CD4-positive, alpha-beta T cell (primary cell): ENCODE measurements around the gene CERS5. TPM values are rescaled to one million over a fixed set of nuclear protein-coding genes. Genes with fewer than 3 reads are reported as not detected.

ENCODE experiments used
- ATAC-seq: fragments of 200-7000 bp; cut with Tn5 transposase; one replicate; pipeline ENCODE4 v1.10.0; 2022; ENCODE audit warnings: mild to moderate bottlenecking; ENCODE audit not compliant: poor library complexity
- CTCF ChIA-PET: fragments of 350-600 bp; sonication (Branson Sonifier 250); formaldehyde crosslinking; loops from one replicate; lab custom pipeline; 2021; ENCODE audit warnings: antibody characterized with exemption, inconsistent platforms; lab: Charles Lee
- POLR2A ChIA-PET: fragments of 350-600 bp; sonication (Branson Sonifier 250); formaldehyde crosslinking; loops from one replicate; lab custom pipeline; 2021; ENCODE audit warnings: antibody characterized with exemption, inconsistent platforms; lab: Charles Lee
- DNase-seq, 14 experiments: peaks; one replicate each; pipeline ENCODE4 v3.0.0-alpha.2; 2013 to 2020; ENCODE audit warnings: mixed read lengths in 2 of 14
- H3K27ac ChIP-seq, 2 donors: one replicate each; pipeline versions ENCODE4 v1.5.1 to v1.7.0; 2013; ENCODE audit warnings: low read length in 2 of 2, low read depth in 1 of 2, mild to moderate bottlenecking in 1 of 2
- H3K27me3 ChIP-seq, 2 experiments: 1 replicate in 1 of 2; 2 replicates in 1 of 2; pipeline versions ENCODE4 v1.6.1 to v1.7.0; 2013; ENCODE audit warnings: low read length in 2 of 2, control low read depth in 1 of 2, mild to moderate bottlenecking in 1 of 2, moderate library complexity in 1 of 2; ENCODE audit not compliant: insufficient read depth in 2 of 2, control insufficient read depth in 1 of 2
- H3K36me3 ChIP-seq: one replicate; pipeline ENCODE4 v1.6.1; 2013; ENCODE audit warnings: low read length, control low read depth; ENCODE audit not compliant: insufficient read depth
- H3K4me1 ChIP-seq: one replicate; pipeline ENCODE4 v1.6.1; 2013; ENCODE audit warnings: low read length, control low read depth; ENCODE audit not compliant: insufficient read depth
- H3K4me3 ChIP-seq: one replicate; pipeline ENCODE4 v1.5.1; 2013; ENCODE audit warnings: mild to moderate bottlenecking, low read length, moderate library complexity
- H3K9me3 ChIP-seq, 2 experiments: 1 replicate in 1 of 2; 2 replicates in 1 of 2; pipeline versions ENCODE4 v1.6.1 to v1.7.0; 2013; ENCODE audit warnings: low read length in 2 of 2, mild to moderate bottlenecking in 2 of 2, control low read depth in 1 of 2, moderate library complexity in 1 of 2; ENCODE audit not compliant: control insufficient read depth in 1 of 2, insufficient read depth in 1 of 2
- H3K27ac Mint-ChIP-seq: one replicate; pipeline ENCODE4 v1.8.0; 2020; ENCODE audit warnings: mixed read lengths
- H3K27me3 Mint-ChIP-seq: one replicate; pipeline ENCODE4 v1.8.0; 2021; ENCODE audit warnings: mixed read lengths
- H3K36me3 Mint-ChIP-seq: one replicate; pipeline ENCODE4 v1.8.0; 2021; ENCODE audit warnings: low read depth, mixed read lengths
- H3K4me1 Mint-ChIP-seq: one replicate; pipeline ENCODE4 v1.8.0; 2021; ENCODE audit warnings: low read depth, mixed read lengths
- H3K4me3 Mint-ChIP-seq: one replicate; pipeline ENCODE4 v1.8.0; 2020; ENCODE audit warnings: mild to moderate bottlenecking, mixed read lengths
- H3K9me3 Mint-ChIP-seq: one replicate; pipeline ENCODE4 v1.8.0; 2020; ENCODE audit warnings: mixed read lengths
- intact Hi-C, 2 experiments: fragments of 100-400 bp; cut with DNase I in 1 of 2; cut with micrococcal nuclease in 1 of 2; formaldehyde crosslinking; loops; one replicate each; pipeline versions ENCODE4 v1.15.1 to v1.9.0; 2023 to 2025; cut with DNase I, micrococcal nuclease
- total RNA-seq, 174 experiments: library from RNA in 2 of 174; stranded (reverse) in 2 of 174; gene quantifications; one replicate each; pipeline ENCODE4 v1.2.3 and lab custom pipeline; 2021 to 2026
- TF ChIP-seq, protein P1 (sequence below): fragments of 200-600 bp; IDR thresholded peaks from one replicate; pipeline ENCODE4 v1.8.0; 2022; ENCODE audit warnings: antibody characterized with exemption, mild to moderate bottlenecking

CERS5 gene
- total RNA-seq, 2 experiments from 2014 or later = 42.3 to 44.5 TPM

DNA sequence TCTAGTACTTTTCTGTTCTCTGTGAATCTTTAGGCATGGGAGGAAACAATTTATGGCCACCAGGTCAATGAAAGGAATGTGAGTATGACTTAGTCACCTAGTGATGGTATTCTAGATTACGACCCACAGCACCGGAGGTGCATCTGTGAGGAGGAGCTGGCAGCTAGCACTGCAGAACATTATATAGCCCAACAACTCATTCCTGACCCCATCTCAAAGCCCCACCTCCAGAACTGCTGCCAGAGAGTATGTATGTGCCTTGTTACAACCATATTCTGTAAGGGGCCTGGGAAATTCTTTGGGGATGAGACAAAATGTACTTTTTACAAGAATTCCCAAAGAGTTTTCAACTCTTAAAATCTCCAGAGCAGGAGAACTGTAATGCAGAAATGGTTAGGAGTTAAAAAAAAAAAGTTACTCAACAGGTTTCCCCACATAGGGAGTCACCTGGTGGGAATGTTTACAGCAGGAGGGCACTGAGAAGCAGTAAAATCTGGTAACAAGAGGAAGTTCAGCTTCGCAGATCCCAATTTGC lies 34.9 kb upstream of the CERS5 start:
- H3K27me3 ChIP-seq = no peaks in the 10 kb centered on the region
- no peaks in the 10 kb centered on the region for H3K9me3 ChIP-seq
- H3K4me3 Mint-ChIP-seq = no peak overlapping the region
- H3K36me3 ChIP-seq = peaks cover 66% of the 10 kb centered on the region
- no peaks in the 10 kb centered on the region for H3K9me3 Mint-ChIP-seq
- DNase-seq = no peak
- no peak overlapping the region for H3K27ac ChIP-seq
- H3K4me3 ChIP-seq = no peak overlapping the region
- intact Hi-C loops = no loop called here
- ChIA-PET CTCF (no interaction called here), POLR2A (no interaction called here)
- H3K36me3 Mint-ChIP-seq = peaks cover 83% of the 10 kb centered on the region
- TF ChIP-seq, protein P1, sequence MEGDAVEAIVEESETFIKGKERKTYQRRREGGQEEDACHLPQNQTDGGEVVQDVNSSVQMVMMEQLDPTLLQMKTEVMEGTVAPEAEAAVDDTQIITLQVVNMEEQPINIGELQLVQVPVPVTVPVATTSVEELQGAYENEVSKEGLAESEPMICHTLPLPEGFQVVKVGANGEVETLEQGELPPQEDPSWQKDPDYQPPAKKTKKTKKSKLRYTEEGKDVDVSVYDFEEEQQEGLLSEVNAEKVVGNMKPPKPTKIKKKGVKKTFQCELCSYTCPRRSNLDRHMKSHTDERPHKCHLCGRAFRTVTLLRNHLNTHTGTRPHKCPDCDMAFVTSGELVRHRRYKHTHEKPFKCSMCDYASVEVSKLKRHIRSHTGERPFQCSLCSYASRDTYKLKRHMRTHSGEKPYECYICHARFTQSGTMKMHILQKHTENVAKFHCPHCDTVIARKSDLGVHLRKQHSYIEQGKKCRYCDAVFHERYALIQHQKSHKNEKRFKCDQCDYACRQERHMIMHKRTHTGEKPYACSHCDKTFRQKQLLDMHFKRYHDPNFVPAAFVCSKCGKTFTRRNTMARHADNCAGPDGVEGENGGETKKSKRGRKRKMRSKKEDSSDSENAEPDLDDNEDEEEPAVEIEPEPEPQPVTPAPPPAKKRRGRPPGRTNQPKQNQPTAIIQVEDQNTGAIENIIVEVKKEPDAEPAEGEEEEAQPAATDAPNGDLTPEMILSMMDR = no peak
- ATAC-seq = no peak
- no peaks in the 10 kb centered on the region for H3K4me1 Mint-ChIP-seq
- H3K27ac Mint-ChIP-seq = no peak overlapping the region
- H3K4me1 ChIP-seq = no peaks in the 10 kb centered on the region
- no peaks in the 10 kb centered on the region for H3K27me3 Mint-ChIP-seq

DNA sequence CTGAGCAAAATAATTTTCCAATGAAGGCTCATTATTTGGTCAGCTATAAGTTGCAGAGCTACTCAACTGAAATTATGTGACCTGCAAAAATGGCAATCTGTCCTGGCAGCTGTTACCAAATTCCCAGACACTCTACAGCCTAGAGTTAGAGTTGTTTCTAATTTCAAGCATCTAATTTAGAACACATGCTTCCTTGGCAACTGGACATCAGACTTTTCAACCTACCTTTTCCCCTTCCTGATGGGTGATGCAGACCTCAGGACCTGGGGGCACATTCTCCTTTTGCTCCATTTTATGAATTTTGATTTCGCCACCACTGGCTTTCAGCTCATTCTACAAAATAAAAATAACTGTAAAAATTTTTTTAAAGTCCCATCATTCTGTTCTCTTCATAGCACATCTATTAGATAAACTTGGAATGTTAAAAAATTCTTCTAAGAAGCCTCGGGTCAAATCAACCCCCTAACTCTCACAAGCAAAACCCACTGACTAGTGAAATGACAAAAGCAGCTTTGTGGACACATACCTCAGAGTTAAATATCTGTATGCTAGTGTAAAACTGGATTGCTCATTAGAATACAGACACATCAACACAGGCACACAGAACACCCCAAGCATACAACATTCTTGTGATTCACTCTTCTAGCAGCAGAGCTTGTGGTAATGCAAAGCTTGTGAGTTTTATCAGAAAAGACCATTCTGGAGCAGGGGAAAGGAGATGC lies 33.5 kb upstream of the CERS5 start:
- Histone ChIP-seq H3K9me3 (no peaks in the 10 kb centered on the region), H3K36me3 (peaks cover 61% of the 10 kb centered on the region), H3K4me1 (no peaks in the 10 kb centered on the region), H3K27ac (no peak overlapping the region), H3K27me3 (no peaks in the 10 kb centered on the region), H3K4me3 (no peak overlapping the region)
- ChIA-PET CTCF (interaction anchor here (0.6 to 0.8 kb wide), 2 partner anchors 10 to 20 kb away, joined by 3 to 4 read pairs; no protein-coding TSS in a partner anchor), POLR2A (interaction anchor here (1.3 kb wide), 1 partner anchor 20 kb away, joined by 5 read pairs; no protein-coding TSS in a partner anchor)
- DNase-seq (no peak), ATAC-seq (no peak)
- TF ChIP-seq, protein P1 = no peak
- intact Hi-C loops = no loop called here
- peaks cover 88% of the 10 kb centered on the region for H3K36me3 Mint-ChIP-seq
- no peaks in the 10 kb centered on the region for H3K9me3 Mint-ChIP-seq
- no peaks in the 10 kb centered on the region for H3K27me3 Mint-ChIP-seq
- H3K4me3 Mint-ChIP-seq = no peak overlapping the region
- H3K27ac Mint-ChIP-seq = no peak overlapping the region
- H3K4me1 Mint-ChIP-seq = no peaks in the 10 kb centered on the region

DNA sequence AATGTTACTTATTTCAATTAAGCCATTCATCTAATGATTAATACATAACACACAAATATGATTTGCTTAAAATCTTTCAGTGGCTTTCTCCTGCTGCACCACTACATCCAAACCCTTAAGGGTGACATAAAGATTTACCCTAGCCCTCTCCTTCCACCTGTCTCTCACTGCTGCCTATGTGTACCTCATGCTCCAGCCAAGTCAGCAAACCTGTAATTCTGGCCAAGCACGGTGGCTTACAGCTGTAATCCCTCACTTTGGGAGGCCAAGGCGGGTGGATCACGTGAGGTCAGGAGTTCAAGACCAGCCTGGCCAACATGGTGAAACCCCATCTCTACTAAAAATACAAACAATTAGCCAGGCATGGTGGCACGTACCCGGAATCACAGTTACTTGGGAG lies 31.7 kb upstream of the CERS5 start:
- H3K9me3 Mint-ChIP-seq = no peaks in the 10 kb centered on the region
- TF ChIP-seq, protein P1 = no peak
- intact Hi-C loops = no loop called here
- Histone ChIP-seq H3K27ac (no peak overlapping the region), H3K9me3 (no peaks in the 10 kb centered on the region), H3K36me3 (peaks cover 44% of the 10 kb centered on the region), H3K4me1 (no peaks in the 10 kb centered on the region), H3K4me3 (no peak overlapping the region), H3K27me3 (no peaks in the 10 kb centered on the region)
- no peaks in the 10 kb centered on the region for H3K4me1 Mint-ChIP-seq
- H3K4me3 Mint-ChIP-seq = no peak overlapping the region
- ATAC-seq (no peak), DNase-seq (no peak)
- ChIA-PET POLR2A (interaction anchor here (0.5 kb wide), 1 partner anchor 1327 kb away, joined by 3 read pairs; no protein-coding TSS in a partner anchor), CTCF (no interaction called here)
- no peaks in the 10 kb centered on the region for H3K27me3 Mint-ChIP-seq
- peaks cover 75% of the 10 kb centered on the region for H3K36me3 Mint-ChIP-seq
- H3K27ac Mint-ChIP-seq = no peak overlapping the region
